ENCODE data around the gene C11orf97.

GRCh38 chr11:94545264-94546161 lies 33.3 kb downstream of the C11orf97 start:
- TF ChIP-seq GATA2 (IDR thresholded peaks at IDR 0.05; ENCODE audit: low read depth, low read length) (no peak), GATA3 (IDR thresholded peaks at IDR 0.05; ENCODE audit: low read depth, low read length) (no peak)
